HG02642 (cell line): Measurements from ENCODE around the gene BCKDHA.
"Not testable (repeated sequence)": the region's sequence is repeated elsewhere in the genome, so short reads cannot be mapped to it uniquely, and the experiment has no call there.

Experiments used
- ATAC-seq: cut with Tn5 transposase; IDR thresholded peaks from one replicate; pipeline ENCODE4 v1.9.1; 2021; ENCODE audit warnings: mild to moderate bottlenecking; ENCODE audit not compliant: unreplicated experiment, poor library complexity

The BCKDHA gene

GRCh38 chr19:41364524-41365391 lies 32.9 kb upstream of the BCKDHA start:
- no peak for ATAC-seq

GRCh38 chr19:41366089-41366488 lies 31.5 kb upstream of the BCKDHA start:
- no peak for ATAC-seq

GRCh38 chr19:41367848-41368301 lies 29.7 kb upstream of the BCKDHA start:
- ATAC-seq: no peak

- ATAC-seq: no peak
Observed at GRCh38 chr19:41369769-41370168, 27.8 kb upstream of the BCKDHA start.

GRCh38 chr19:41371119-41371518 lies 26.5 kb upstream of the BCKDHA start:
- not testable (repeated sequence) for ATAC-seq

- no peak for ATAC-seq
Observed at GRCh38 chr19:41371541-41371940, 26.1 kb upstream of the BCKDHA start.

GRCh38 chr19:41372501-41372900 lies 25.1 kb upstream of the BCKDHA start:
- no peak for ATAC-seq

GRCh38 chr19:41373993-41374392 lies 23.6 kb upstream of the BCKDHA start:
- ATAC-seq: no peak

GRCh38 chr19:41376241-41376997 lies 21.2 kb upstream of the BCKDHA start, which contains the start of gene TMEM91:
TSS of gene TMEM91 (plus strand) at chr19:41376533. CDS start at chr19:41378310, 1,777 bp downstream.
- ATAC-seq: no peak

- ATAC-seq: no peak
Observed at GRCh38 chr19:41376998-41377365, 20.6 kb upstream of the BCKDHA start.

- peak; percentile 79 for ATAC-seq
Observed at GRCh38 chr19:41377977-41378709, 19.5 kb upstream of the BCKDHA start.

GRCh38 chr19:41381536-41381935 lies 16.1 kb upstream of the BCKDHA start:
- not testable (repeated sequence) for ATAC-seq

GRCh38 chr19:41384351-41384750 lies 13.3 kb upstream of the BCKDHA start:
- no peak for ATAC-seq

GRCh38 chr19:41386442-41386841 lies 11.2 kb upstream of the BCKDHA start:
- ATAC-seq: no peak

- no peak for ATAC-seq
Observed at GRCh38 chr19:41391618-41392017, 6.0 kb upstream of the BCKDHA start.

- ATAC-seq: no peak
Observed at GRCh38 chr19:41392775-41393174, 4.8 kb upstream of the BCKDHA start.

GRCh38 chr19:41395355-41395754 lies 2.3 kb upstream of the BCKDHA start:
- ATAC-seq: no peak

- no peak for ATAC-seq
Observed at GRCh38 chr19:41398050-41398418, 416 bp downstream of the BCKDHA start.

GRCh38 chr19:41398598-41398997 lies 980 bp downstream of the BCKDHA start:
- no peak for ATAC-seq

- ATAC-seq: no peak
Observed at GRCh38 chr19:41399091-41399490, 1.5 kb downstream of the BCKDHA start.

- no peak for ATAC-seq
Observed at GRCh38 chr19:41399525-41399924, 1.9 kb downstream of the BCKDHA start.
